Amniotic epithelial cell (primary cell): Measurements from ENCODE around the gene ACOX3.
A peak's percentile ranks its signal among the peaks of the same experiment; 100 is the strongest.
"Not testable (repeated sequence)": the region's sequence is repeated elsewhere in the genome, so short reads cannot be mapped to it uniquely, and the experiment has no call there.

Experiments
- DNase-seq: peaks from one replicate; pipeline ENCODE4 v3.0.0-alpha.2; 2010; ENCODE audit warnings: low read depth

Gene ACOX3

DNA sequence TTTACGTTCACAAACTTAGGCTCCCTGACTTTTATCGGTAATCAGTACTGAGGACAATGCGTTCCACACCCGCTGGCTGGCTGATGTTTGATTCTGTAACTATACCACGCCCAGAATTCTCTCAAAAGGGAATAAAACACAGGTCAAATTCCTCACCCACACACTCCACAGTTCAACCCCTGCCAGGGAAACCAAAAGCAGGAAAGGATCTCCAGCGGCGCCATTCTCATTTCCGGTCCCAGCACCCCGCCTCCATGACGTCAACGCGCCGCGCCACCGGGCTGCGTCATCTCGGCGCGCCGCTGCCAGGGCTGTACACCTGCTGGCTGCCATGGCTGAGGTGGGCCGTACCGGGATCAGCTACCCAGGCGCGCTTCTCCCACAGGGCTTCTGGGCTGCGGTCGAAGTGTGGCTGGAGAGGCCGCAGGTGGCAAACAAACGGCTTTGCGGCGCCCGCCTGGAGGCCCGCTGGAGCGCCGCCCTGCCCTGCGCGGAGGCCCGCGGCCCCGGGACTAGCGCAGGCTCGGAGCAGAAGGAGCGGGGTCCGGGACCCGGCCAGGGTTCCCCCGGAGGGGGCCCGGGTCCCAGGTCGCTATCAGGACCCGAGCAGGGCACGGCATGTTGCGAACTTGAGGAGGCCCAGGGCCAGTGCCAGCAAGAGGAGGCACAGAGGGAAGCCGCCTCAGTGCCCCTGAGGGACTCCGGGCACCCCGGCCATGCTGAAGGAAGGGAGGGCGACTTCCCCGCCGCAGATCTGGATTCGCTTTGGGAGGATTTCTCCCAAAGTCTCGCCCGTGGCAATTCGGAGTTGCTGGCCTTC is at the start of gene ACOX3, which contains the start of gene TRMT44:
Gene ACOX3 (minus strand): TSS at position 232 of the 820 bp plus-strand sequence. CDS start 24,202 bp downstream, outside the sequence.
Gene TRMT44 (plus strand): TSS at position 286 of the 820 bp plus-strand sequence. CDS start 46 bp downstream, at position 332.
- DNase-seq = peak; percentile 84

DNA sequence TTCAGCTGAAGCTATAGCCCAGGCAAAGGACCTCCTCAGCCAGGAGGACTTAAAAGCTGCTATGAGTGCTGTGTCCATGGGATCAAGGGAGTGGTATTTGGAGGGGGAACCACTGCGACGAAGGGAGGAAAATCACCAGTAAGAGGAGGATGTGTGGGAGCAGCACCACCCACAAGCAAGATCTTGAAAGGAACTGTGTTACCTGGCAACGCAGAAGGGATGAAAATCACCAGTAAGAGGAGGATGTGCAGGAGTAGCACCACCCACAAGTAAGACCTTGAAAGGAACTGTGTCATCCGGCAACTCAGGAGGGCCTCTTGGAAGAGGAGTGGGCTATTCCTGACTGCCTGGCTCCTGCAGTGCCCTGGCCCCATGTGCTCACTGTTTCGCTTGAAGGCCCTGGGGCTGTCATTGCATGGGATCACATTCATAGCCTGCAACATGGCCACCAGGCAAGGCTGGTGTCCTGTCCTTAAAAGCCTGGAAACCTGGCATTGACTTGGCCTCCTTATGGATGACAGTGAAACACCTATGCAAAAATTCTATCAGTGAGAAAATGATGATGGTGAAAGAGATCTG is 48.4 kb upstream of the ACOX3 start:
- DNase-seq = no peak

DNA sequence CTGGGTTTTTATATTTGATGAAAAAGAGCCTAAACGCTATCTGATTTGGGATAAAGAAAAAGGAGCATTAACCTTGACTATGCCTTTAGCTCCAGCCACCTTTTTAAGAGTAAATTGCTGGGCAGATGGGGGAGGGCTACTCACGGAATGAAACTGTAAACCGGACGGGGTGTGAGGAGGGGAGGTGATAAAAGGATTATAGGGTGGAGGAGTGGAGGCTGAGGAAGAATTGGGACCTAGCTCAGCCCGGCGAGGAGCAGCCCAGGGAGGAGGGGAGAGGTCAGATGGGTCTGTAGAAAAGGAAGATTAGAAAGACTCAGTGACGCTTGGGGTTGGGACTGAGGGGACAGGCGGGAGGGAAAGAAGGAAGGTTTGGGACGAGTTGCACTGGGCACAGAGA is 46.1 kb upstream of the ACOX3 start:
- not testable (repeated sequence) for DNase-seq

DNA sequence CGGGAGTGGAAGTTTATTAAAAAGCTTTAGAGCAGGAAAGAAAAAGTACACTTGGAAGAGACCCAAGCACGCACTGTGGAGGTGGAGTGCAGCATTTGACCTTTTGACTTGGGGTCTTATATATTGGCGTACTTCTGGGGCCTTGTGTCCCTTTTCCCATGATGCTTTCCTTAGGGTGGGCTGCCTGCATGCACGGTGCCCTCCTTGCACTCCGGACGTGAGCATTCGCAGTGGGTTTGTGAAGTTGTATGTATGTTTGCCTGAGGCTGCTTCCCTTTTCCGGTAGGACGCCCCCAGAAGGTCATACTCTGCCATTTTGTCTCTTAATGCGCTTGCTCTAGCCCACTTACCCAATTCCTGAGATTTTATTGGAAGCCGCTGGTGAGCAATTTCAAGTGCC is 39.7 kb upstream of the ACOX3 start:
- DNase-seq = no peak

DNA sequence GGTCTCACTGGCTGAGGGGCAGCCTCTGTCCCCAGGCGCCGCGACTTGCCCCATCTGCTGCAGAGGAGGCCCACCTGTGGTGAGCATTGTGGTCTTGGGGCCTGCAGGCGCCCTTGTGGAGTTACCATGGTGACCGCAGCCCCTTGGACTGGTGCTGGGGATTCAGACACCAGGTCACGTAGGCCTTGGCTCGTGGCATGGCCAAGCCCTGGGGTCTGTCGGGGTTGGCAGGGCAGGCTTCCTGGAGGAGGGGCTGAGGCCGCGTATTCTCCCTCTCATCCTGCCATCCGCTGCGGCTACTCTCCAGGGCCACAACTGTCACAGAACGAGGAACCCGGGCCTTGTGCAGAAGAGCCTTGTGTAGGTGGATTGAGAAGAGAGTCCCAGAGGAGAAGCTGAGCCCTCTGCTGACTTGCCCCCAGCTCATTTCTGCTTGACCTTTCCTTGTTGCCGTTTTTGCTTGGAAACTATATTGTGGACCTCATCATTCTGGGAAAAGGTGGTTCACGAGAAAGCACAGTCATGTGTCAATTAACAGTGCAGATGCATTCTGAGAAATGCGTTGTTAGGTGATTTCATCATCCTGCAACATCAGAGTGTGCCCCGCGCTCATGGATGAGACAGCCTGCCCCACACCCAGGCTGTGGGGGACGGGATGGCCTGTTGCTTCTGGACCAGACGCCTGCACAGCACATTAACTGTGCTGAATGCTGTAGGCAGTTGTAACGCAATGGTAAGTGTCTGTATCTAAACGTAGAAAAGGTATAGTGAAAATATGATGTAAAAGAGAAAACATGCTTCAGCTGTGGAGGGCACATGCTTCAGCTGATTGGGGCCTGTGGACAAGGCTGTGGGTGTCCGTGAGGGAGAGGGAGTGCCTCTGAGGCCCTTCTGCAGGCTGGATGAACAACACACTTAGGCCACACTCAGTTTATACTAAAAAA is 38.5 kb upstream of the ACOX3 start:
- peak; percentile 85 for DNase-seq

DNA sequence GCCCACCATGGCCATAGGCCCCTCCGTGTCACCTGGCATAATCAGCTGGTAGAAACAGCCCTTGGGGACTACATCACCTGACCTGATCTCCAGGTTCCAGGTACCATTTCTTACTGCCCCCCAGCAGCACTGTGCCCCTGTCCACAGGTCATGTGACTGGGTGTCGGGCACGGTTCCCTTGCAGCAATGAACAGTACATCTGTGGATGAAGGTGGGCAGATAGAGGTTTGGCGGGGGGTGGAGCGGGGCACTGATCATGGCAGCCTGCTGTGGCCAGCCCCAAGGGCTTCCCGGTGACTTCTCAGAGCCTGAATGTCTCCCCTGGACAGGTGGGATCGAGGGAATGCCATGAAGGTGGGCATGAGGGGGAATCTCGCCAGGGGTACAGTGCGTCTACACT is 37.8 kb upstream of the ACOX3 start:
- DNase-seq = no peak

DNA sequence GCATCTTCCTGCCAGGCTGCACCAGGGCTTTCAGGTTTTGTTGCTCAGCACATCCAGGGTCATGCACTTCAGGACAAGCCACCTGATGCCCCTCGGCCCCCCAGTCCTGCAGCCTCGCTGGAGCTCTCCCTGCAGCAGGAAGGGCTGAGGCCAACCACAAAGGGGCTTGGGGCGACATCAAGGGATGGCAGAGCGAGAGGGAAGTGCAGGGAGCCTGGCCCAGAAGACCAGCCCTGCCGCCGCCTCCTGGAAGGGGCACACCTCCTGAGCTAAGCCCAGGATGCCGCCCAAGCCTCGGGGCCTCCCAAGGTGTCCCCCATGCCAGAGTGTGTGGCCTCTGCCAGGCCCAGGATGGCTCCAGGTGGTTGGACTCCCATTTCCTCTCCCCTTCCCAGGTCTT is 37.2 kb upstream of the ACOX3 start:
- DNase-seq = no peak

DNA sequence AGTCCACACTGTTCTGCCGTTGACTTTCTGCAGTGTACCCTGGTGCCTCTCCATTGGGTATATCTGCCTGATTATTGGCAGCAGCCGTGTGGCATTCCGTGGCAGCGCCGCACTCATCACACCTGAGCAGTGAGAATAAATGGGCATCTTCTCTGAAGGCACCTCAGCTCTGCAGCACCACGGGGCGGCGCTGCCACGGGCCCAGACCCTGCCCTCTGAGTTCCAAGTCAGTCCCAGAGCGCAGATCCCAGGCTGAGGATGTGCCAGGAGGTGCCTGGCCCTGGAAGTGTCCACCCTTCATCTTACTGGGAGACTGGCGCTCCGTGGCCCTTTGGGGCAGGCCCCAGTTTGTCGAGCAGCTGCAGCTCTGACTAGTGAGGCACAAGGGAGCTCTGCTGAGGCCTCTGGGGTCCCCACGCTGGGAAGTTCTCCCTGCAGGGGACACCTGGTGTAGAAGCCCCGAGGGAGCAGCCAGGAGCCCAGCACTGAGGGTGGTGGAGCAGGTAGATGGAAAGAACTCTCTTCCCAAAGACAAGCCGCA is 36.6 kb upstream of the ACOX3 start:
- no peak for DNase-seq

DNA sequence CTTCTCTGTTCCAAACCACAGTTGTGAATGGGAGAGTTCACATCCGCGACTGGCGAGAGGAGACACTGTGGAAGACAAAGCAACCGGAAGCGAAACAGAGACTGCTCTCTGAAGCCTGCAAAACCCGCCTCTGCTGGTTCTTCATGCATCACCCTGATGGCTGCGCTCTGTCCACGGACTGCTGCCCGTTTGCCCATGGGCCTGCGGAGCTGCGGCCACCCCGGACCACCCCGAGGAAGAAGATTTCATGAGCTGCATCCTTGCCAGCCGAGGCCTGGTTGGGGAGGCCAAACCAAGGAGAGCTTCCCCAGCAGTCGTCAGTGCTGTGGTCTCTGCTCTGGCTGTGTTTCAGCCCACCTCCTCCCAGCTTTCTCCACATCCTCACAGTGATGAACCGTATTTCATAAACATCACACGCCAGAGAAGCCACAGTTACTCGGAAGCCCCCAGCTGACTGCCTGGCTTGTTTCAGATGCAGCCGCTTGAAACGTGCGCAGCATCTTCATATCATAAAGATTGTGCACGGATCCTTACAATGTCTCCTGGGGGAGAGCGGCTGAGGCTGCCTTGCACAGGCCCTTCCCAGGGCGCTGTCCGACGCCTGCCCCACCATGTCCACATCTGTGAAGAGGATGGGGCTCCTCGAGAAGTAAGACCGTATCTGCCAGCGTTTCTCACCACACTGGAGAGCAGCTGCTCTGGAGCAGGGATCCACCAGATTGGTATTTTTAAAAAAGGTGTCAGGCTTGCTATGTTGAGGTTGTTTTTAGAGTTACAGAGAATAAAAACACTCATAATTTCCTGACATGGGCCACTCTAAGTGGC is 35.4 kb upstream of the ACOX3 start:
- no peak for DNase-seq

DNA sequence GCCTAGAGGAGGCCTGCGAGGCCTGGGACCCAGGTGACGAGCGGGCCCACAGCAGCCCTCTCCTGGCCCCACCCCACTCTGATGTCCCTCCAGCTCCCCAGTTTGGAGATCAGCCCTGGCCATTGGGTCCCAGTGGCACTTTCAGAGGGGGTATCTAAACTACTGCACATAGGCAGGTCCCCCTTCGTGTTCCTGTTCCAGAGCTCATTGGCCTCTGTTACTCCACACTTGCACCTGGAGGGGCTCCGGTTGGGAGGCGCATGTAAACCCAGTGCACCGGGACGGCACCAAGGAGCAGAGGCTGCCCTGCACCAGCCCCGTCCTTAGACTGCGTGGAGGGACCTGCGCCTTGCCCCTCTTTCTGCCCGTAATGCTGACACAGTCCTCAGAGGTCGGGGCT is 34.3 kb upstream of the ACOX3 start:
- no peak for DNase-seq

DNA sequence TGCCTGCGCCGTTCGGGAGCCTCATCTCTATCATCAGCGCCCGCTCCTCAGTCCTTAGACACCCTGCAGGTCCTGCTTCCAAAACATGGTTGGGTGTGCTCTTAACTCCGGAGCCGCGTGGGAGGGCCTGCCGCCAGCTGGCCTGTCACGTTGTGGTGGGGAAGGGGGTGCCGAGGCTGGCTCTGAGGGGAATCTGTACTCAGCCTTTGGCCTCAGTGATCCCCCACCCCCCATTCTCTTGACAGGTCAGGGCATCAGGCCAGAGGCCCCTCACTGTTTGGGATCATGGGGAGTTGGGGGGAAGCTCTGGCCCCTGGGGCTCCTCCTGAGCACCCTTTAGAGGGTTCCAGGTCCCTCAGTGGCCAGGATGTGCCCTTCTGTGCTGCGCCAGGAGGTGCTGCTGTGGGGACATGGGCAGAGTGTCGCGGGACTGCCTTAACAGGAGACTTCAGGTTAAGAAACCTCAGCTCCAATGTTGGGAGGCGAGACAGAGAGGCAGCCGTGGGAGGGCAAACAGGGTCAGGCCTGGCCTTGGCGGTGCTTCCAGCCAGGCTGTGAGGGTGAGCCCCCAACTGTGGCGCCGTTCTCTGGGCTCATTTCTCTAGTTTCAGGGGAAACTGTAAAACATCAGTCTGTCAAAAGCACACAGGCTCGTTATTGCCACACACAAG is 33.5 kb upstream of the ACOX3 start:
- DNase-seq = peak; percentile 52

DNA sequence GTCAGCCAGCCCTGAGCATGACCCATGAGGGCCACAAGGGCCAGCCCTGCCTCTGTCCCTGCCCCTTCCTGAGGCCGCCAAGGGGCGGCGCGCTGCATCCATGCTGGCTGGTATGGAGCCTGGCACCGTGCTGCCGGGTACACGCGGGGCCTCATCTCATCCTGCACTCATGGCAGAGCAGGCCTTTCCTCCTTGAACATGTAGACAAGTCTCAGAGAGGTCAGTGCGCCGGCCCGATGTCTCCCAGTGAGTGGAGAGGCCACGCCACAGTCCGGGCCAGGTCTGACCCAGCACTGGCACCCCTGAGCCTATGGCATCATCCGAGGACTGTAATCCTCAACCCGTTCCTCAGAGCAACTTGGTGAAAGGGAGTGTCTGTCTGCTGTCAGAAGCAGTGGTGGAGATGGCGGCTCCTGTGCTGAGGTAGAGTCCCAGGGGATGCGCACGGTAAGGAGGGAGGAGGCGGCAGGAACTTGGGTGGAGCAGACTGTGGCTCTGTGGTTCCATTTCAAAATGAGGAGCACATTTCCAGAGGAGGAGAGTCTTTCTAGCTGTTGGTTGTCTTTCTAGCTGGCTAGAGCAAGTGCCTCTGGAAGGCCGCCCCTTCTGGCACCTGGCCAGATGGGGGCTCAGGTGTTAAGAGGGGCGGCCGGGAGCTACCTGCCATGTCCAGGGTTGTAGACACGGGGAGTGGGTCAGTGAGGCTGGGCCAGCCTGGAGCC is 32.8 kb upstream of the ACOX3 start:
- no peak for DNase-seq

DNA sequence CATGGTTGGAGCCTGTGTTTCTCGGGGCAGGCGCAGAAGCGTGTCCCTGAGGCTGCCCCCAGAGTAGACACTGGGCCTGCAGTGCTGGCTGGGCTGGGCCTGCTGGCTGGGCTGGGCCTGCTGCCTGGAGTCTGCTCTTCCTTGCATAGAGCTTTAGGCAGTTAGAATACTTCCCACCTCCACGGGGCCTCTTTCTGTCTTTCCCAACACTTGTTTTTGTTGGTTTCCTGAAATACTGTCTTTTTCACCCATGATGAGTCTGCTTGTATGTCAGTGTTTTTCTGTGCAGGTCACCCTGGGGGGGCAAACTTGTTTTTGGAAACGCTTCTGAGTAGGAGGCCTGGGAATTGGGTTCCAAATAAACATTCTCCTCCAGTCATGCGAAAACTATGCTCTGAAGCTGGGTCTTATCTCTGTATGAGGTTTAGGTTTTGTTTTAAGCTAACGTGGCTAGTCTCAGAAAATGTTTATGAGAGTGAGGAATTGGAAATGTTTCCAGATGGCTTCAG is 32.2 kb upstream of the ACOX3 start:
- DNase-seq = peak; percentile 100

DNA sequence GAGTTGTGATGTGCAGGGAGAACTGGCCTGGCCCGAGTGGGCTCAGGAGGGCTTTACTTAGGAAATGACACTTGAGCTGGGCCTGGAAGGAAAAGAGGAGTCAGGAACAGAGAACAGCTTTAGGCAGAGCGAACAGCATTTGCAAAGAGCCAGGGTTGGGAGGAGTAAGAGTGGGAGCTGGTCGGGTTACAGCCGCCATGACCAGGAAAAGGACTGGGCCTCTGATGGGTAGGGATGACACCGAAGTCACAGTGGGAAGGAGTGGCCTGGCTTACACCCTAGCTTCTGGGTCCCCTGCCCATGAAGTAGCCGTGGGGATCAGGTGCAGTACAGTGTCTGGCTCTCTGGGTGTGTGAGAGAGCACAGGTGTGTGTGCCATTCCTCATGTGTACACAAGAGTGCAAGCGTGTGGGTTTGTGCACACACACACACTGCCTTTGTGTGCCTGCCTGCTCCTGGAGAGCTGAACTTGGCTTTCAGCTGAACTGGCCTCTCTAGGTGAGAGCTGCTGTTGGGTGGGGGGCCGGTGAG is 31.7 kb upstream of the ACOX3 start:
- no peak for DNase-seq

DNA sequence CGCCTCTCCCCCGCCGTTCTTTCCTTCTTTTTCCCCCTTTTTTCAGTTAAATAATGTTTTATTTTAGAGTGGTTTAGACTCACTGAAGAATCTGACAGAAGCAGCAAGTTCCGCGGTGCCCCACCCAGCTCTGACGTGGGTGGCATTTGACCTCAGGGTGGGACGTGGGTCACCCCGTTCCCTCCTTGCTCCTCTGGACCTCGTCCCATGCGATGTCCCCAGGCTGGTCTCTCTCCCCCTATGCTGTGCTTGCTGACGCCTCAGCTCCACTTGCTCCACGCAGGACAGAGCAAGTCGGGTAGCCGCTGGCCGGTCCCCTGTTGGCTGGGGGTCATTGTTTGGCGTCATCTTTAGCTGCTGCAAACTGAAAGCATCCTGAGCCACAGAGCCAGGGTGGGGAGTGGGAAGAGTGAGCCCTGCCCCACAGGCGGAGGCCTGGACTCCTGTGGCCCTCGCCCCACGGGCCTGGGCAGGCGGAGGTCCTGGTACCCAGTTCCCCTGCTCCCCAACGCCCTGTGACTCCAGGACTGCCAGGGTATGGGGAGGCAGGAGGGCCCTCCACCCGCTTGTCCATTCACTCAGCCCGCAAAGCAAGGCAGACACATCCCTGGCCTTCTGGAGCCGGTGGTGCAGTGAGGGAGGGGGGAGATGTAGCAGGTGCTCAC is 30.8 kb upstream of the ACOX3 start:
- DNase-seq = no peak

DNA sequence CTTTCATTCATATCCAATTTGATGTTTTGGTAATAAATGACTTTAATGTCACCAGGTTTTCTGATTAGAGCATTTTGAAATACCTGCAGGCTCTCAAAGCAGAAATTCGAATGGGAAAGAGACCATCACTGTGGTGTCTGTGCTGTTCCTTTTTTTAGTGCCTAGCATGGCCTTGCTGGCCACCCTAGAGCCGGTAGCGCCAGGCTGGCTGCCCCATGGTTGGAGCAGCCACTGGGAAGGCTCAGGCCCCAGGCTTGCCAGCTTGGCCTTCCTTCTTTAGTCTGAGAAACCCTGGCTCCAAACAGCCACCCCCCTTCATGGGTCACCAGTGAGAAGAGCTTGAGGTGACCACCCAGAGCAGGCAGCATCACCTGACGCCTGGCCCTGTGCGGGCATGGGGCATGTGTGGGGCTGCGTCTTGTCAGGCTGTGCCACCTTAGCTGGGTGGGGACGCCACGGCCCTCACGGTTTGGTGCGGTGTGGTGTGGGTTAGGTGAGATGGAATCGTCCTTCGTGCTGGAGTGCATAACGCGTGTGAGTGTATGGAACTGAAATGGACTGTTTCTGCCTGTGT is 30.0 kb upstream of the ACOX3 start:
- DNase-seq = no peak

DNA sequence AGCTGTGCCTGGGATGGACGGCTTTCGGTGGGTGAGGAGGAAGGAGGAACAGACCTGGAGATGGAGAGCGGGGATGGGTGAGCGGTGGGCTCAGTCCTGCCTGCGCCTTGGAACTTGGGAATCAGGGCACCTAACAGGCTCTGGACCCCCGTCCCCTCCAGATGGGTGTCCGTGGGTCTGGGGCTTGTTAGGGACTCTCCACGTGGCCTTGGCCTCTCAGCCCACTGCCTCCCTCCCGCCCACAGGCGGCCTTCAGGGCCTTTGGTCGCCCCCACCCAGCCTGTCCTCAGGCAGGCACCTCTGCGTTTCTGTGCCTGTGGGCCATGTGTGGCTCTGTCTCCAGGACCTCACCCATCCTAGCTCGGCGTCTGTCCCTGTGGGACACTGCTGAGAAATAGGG is 29.0 kb upstream of the ACOX3 start:
- DNase-seq = no peak

DNA sequence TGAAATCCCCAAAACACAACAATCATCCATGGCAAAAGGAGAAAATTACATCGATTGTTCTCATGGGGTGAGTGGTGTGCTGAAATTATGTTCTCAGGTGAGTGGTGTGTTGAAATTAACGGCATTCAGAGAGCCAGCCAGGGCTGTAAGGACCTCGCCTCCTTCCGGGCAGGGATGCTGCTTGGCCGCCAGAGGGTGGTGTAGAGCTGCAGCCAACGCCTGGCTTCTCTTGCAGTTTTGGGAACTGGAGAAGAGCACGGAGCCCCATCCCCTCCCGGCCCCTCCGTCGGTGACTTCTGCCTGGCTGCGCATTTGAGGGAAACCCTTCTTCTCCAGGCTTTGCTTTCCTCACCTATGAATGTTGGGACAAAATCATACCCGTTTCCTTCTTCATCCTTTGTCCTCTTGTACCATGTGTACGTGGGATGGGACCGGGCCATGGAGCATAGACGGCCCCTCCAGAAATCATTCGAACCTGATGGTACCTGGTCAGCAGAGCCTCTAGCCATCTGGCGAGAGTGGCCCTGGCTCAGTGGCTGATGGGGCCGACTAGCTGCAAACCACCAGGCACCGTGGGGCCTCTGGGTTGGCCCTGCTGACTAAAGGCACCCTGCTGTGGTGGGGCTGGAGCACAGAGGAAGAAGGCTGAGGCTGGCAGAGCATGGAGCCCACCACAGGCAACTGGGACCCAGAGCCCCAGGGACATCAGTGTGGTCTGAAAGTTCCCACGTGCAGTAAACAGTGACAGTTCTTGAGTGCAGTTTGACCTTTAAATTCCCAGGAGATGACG is 28.4 kb upstream of the ACOX3 start:
- DNase-seq = peak; percentile 42
